ENCODE measurements around the gene MYH6.
A peak's percentile ranks its signal among the peaks of the same experiment; 100 is the strongest.

MYH6 gene

DNA sequence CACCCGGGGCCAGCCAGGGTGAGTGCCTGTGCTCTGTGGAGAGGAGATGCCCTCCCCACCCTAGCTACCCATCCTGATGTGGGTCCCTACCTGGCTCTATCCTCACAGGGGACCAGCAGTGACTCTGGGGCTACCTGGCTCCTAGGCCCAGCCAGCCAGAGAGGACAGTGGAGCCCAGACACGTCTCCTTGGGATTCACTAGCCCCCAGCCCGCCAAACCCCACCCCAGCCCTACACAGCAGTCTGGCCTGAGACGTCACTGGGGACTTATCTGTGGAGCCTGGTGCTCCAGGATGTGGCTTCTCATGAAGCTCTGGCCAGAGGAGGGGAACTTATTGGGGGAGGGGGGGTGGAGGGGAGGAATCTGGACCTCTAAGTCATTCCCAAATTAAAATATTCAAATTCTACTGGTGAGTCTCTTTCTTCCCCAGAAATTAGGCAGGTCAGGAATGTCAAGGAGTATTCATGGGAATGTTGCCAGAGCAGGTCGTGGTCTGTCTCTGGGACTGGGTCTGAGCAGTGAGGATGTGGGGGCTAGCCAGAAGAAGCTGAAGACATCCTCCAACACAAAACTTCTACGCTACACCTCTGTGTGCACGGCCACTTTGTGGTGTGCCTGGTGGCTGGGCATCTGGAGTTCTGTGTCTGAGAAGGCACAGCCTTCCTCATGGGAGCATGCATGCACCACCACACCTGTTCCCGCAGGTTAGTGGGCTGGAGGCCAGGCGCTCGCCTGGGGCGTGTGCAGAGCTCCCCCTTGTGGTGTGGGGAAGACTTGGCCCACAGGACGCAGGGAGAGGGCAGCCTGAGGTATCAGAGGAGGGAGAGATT, 28.5 kb downstream of the MYH6 start:
- no peaks in the 10 kb centered on the region for H4K20me1 ChIP-seq (ENCODE audit: insufficient read depth, low read length)
- H3K9me3 ChIP-seq (ENCODE audit: low read length), result no peaks in the 10 kb centered on the region
- H3K4me3 ChIP-seq (ENCODE audit: low read depth, low read length, poor library complexity, severe bottlenecking), result no peak overlapping the region
- no peak overlapping the region for H3K27ac ChIP-seq (ENCODE audit: low read depth, low read length, poor library complexity, severe bottlenecking)
- TF ChIP-seq EZH2 (IDR thresholded peaks at IDR 0.05; ENCODE audit: borderline replicate concordance, low read length), result no peak
- TF ChIP-seq, protein P1, sequence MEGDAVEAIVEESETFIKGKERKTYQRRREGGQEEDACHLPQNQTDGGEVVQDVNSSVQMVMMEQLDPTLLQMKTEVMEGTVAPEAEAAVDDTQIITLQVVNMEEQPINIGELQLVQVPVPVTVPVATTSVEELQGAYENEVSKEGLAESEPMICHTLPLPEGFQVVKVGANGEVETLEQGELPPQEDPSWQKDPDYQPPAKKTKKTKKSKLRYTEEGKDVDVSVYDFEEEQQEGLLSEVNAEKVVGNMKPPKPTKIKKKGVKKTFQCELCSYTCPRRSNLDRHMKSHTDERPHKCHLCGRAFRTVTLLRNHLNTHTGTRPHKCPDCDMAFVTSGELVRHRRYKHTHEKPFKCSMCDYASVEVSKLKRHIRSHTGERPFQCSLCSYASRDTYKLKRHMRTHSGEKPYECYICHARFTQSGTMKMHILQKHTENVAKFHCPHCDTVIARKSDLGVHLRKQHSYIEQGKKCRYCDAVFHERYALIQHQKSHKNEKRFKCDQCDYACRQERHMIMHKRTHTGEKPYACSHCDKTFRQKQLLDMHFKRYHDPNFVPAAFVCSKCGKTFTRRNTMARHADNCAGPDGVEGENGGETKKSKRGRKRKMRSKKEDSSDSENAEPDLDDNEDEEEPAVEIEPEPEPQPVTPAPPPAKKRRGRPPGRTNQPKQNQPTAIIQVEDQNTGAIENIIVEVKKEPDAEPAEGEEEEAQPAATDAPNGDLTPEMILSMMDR (IDR thresholded peaks at IDR 0.05; ENCODE audit: low read length), result peak; percentile 92
- no peak overlapping the region for H3K4me2 ChIP-seq (ENCODE audit: low read length)
- no peak overlapping the region for H2AFZ ChIP-seq (ENCODE audit: low read length)
- H3K79me2 ChIP-seq (ENCODE audit: insufficient read depth, low read length), result no peaks in the 10 kb centered on the region
- no peaks in the 10 kb centered on the region for H3K36me3 ChIP-seq (ENCODE audit: insufficient read depth, low read length)
- peaks cover 3% of the 10 kb centered on the region; the same call in 1 of the 2 replicates for H3K27me3 ChIP-seq (ENCODE audit: insufficient read depth, low read length)
- no peaks in the 10 kb centered on the region for H3K9me2 ChIP-seq (ENCODE audit: low read depth, low read length)
- H3K4me1 ChIP-seq (ENCODE audit: insufficient read depth, low read length, severe bottlenecking), result no peaks in the 10 kb centered on the region
- H3K9ac ChIP-seq (ENCODE audit: low read length), result no peak overlapping the region
- H3F3A ChIP-seq (ENCODE audit: insufficient read depth, low read length), result no peaks in the 10 kb centered on the region

- H3F3A ChIP-seq (ENCODE audit: insufficient read depth, low read length), result no peaks in the 10 kb centered on the region
- H3K9me2 ChIP-seq (ENCODE audit: low read depth, low read length), result no peaks in the 10 kb centered on the region
- no peak overlapping the region for H2AFZ ChIP-seq (ENCODE audit: low read length)
- no peaks in the 10 kb centered on the region for H4K20me1 ChIP-seq (ENCODE audit: insufficient read depth, low read length)
- no peaks in the 10 kb centered on the region for H3K36me3 ChIP-seq (ENCODE audit: insufficient read depth, low read length)
- H3K27ac ChIP-seq (ENCODE audit: low read depth, low read length, poor library complexity, severe bottlenecking), result no peak overlapping the region
- no peak overlapping the region for H3K4me2 ChIP-seq (ENCODE audit: low read length)
- H3K9me3 ChIP-seq (ENCODE audit: low read length), result no peaks in the 10 kb centered on the region
- H3K79me2 ChIP-seq (ENCODE audit: insufficient read depth, low read length), result no peaks in the 10 kb centered on the region
- no peak overlapping the region for H3K9ac ChIP-seq (ENCODE audit: low read length)
- peaks cover 3% of the 10 kb centered on the region; the same call in 1 of the 2 replicates for H3K27me3 ChIP-seq (ENCODE audit: insufficient read depth, low read length)
- no peak for TF ChIP-seq EZH2 (IDR thresholded peaks at IDR 0.05; ENCODE audit: borderline replicate concordance, low read length)
- TF ChIP-seq, protein P1 (IDR thresholded peaks at IDR 0.05; ENCODE audit: low read length), result no peak
- H3K4me1 ChIP-seq (ENCODE audit: insufficient read depth, low read length, severe bottlenecking), result no peaks in the 10 kb centered on the region
- no peak overlapping the region for H3K4me3 ChIP-seq (ENCODE audit: low read depth, low read length, poor library complexity, severe bottlenecking)
Observed at GRCh38 chr14:23378612-23379220, 29.4 kb downstream of the MYH6 start.

GRCh38 chr14:23377573-23378563, 30.2 kb downstream of the MYH6 start:
- Histone ChIP-seq H3K9ac (ENCODE audit: low read length) (no peak overlapping the region), H3K4me2 (ENCODE audit: low read length) (no peak overlapping the region)

More at GRCh38 chr14:23377573-23378563, 30.2 kb downstream of the MYH6 start:
- H3K27me3 ChIP-seq (ENCODE audit: insufficient read depth, low read length), result peaks cover 3% of the 10 kb centered on the region; the same call in 1 of the 2 replicates
- no peaks in the 10 kb centered on the region for H3K9me3 ChIP-seq (ENCODE audit: low read length)
- no peak overlapping the region for H3K27ac ChIP-seq (ENCODE audit: low read depth, low read length, poor library complexity, severe bottlenecking)
- H3K9me2 ChIP-seq (ENCODE audit: low read depth, low read length), result no peaks in the 10 kb centered on the region
- H3K4me3 ChIP-seq (ENCODE audit: low read depth, low read length, poor library complexity, severe bottlenecking), result no peak overlapping the region
- no peaks in the 10 kb centered on the region for H3F3A ChIP-seq (ENCODE audit: insufficient read depth, low read length)
- no peaks in the 10 kb centered on the region for H4K20me1 ChIP-seq (ENCODE audit: insufficient read depth, low read length)
- no peak for TF ChIP-seq EZH2 (IDR thresholded peaks at IDR 0.05; ENCODE audit: borderline replicate concordance, low read length)
- TF ChIP-seq, protein P1 (IDR thresholded peaks at IDR 0.05; ENCODE audit: low read length), result no peak
- H2AFZ ChIP-seq (ENCODE audit: low read length), result no peak overlapping the region
- H3K36me3 ChIP-seq (ENCODE audit: insufficient read depth, low read length), result no peaks in the 10 kb centered on the region
- no peaks in the 10 kb centered on the region for H3K4me1 ChIP-seq (ENCODE audit: insufficient read depth, low read length, severe bottlenecking)
- H3K79me2 ChIP-seq (ENCODE audit: insufficient read depth, low read length), result no peaks in the 10 kb centered on the region
